Measurements from ENCODE around the gene AKAP17A. TPM values are rescaled to one million over a fixed set of nuclear protein-coding genes. Genes with fewer than 3 reads are reported as not detected.
A peak's percentile ranks its signal among the peaks of the same experiment; 100 is the strongest.
"Not testable (repeated sequence)": the region's sequence is repeated elsewhere in the genome, so short reads cannot be mapped to it uniquely, and the experiment has no call there.

The AKAP17A gene
- total RNA-seq (10 to 100 TPM; 18.9 to 20.6 (median 19.9) TPM), polyA plus RNA-seq (21.3 TPM)
- long read RNA-seq, donor 1, transcript AKAP17A-203 (6 exons, 3,232 nt) = minor isoform, 14 of 162 reads
- long read RNA-seq, donor 1, transcript AKAP17A-201 (5 exons, 3,204 nt) = major isoform, 92 of 162 reads
- long read RNA-seq, donor 1, transcript AKAP17A-202 (4 exons, 2,187 nt) = minor isoform, 23 of 162 reads
- long read RNA-seq, donor 1, partial matches to known transcripts = 14 of 162 reads
- long read RNA-seq, donor 1, other reads (novel, unspliced or antisense) = 19 of 162 reads
- long read RNA-seq, donor 2, transcript AKAP17A-201 (5 exons, 3,204 nt) = major isoform, 44 of 80 reads
- long read RNA-seq, donor 2, transcript AKAP17A-202 (4 exons, 2,187 nt) = minor isoform, 14 of 80 reads
- long read RNA-seq, donor 2, partial matches to known transcripts = 15 of 80 reads
- long read RNA-seq, donor 2, other reads (novel, unspliced or antisense) = 3 of 80 reads
- long read RNA-seq, donor 3, partial matches to known transcripts = 1 of 14 reads
- long read RNA-seq, donor 3, other reads (novel, unspliced or antisense) = 11 of 14 reads
- long read RNA-seq, donor 4, transcript AKAP17A-203 (6 exons, 3,232 nt) = minor isoform, 10 of 86 reads
- long read RNA-seq, donor 4, transcript AKAP17A-202 (4 exons, 2,187 nt) = minor isoform, 20 of 86 reads
- long read RNA-seq, donor 4, transcript AKAP17A-201 (5 exons, 3,204 nt) = major isoform, 46 of 86 reads
- long read RNA-seq, donor 4, partial matches to known transcripts = 3 of 86 reads
- long read RNA-seq, donor 4, other reads (novel, unspliced or antisense) = 7 of 86 reads

GRCh38 chrX:1591102-1591862 lies at the start of gene AKAP17A:
Gene AKAP17A, plus strand, starts transcription at chrX:1591604. Its CDS starts 1,859 bp downstream, at chrX:1593463.
- WGBS = 2% methylated on average over 66 of the region's 66 CpGs
- intact Hi-C loops (cut with DNase I) = no loop called here

GRCh38 chrX:1542994-1543725 lies 48.2 kb upstream of the AKAP17A start:
- ATAC-seq (no peak), DNase-seq (no peak)
- Histone ChIP-seq H3K9me3 (ENCODE audit: control insufficient read depth, low read length) (no peaks in the 10 kb centered on the region), H3K27me3 (ENCODE audit: control insufficient read depth, insufficient read depth) (no peaks in the 10 kb centered on the region), H3K4me3 (ENCODE audit: low read length) (no peak overlapping the region), H3K27ac (ENCODE audit: low read length) (no peak overlapping the region), H3K4me1 (ENCODE audit: control insufficient read depth, insufficient read depth, low read length) (no peaks in the 10 kb centered on the region)
- 93% methylated on average over 22 of the region's 22 CpGs for WGBS
- intact Hi-C loops (cut with DNase I) = no loop called here

More at GRCh38 chrX:1591102-1591862, at the start of gene AKAP17A:
- Histone ChIP-seq H3K27me3 (ENCODE audit: control insufficient read depth, insufficient read depth) (no peaks in the 10 kb centered on the region), H3K9me3 (ENCODE audit: control insufficient read depth, low read length) (no peaks in the 10 kb centered on the region), H3K4me3 (ENCODE audit: low read length) (peak within 1 kb of the TSS; percentile 94), H3K4me1 (ENCODE audit: control insufficient read depth, insufficient read depth, low read length) (peaks cover 6% of the 10 kb centered on the region), H3K27ac (ENCODE audit: low read length) (peak within 1 kb of the TSS; percentile 81)
- ATAC-seq = peak; percentile 94 to 97
- DNase-seq = peak; percentile 95 to 99 (median 97)

- no peaks in the 10 kb centered on the region for H3K9me3 ChIP-seq (ENCODE audit: control insufficient read depth, low read length)
- intact Hi-C loops (cut with DNase I) = no loop called here
- no peak for DNase-seq
Measured at GRCh38 chrX:1545776-1546408, 45.5 kb upstream of the AKAP17A start.

GRCh38 chrX:1546691-1547251 lies 44.6 kb upstream of the AKAP17A start:
- no peaks in the 10 kb centered on the region for H3K27me3 ChIP-seq (ENCODE audit: control insufficient read depth, insufficient read depth)
- ATAC-seq = peak; percentile 52 to 71
- no peaks in the 10 kb centered on the region for H3K4me1 ChIP-seq (ENCODE audit: control insufficient read depth, insufficient read depth, low read length)
- H3K9me3 ChIP-seq (ENCODE audit: control insufficient read depth, low read length) = no peaks in the 10 kb centered on the region
- WGBS = 55% methylated on average over 18 of the region's 18 CpGs
- H3K4me3 ChIP-seq (ENCODE audit: low read length) = no peak overlapping the region
- intact Hi-C loops (cut with DNase I) = no loop called here
- no peak for DNase-seq
- H3K27ac ChIP-seq (ENCODE audit: low read length) = peak overlapping the region; percentile 85

More at GRCh38 chrX:1545776-1546408, 45.5 kb upstream of the AKAP17A start:
- Histone ChIP-seq H3K4me1 (ENCODE audit: control insufficient read depth, insufficient read depth, low read length) (no peaks in the 10 kb centered on the region), H3K27me3 (ENCODE audit: control insufficient read depth, insufficient read depth) (no peaks in the 10 kb centered on the region), H3K4me3 (ENCODE audit: low read length) (no peak overlapping the region), H3K27ac (ENCODE audit: low read length) (no peak overlapping the region)
- no peak for ATAC-seq
- 86% methylated on average over 2 of the region's 2 CpGs for WGBS

GRCh38 chrX:1551959-1552546 lies 39.4 kb upstream of the AKAP17A start:
- 85% methylated on average over 3 of the region's 3 CpGs for WGBS

GRCh38 chrX:1554469-1555210 lies 36.8 kb upstream of the AKAP17A start:
- 77% methylated on average over 19 of the region's 19 CpGs for WGBS
- no peaks in the 10 kb centered on the region for H3K4me1 ChIP-seq (ENCODE audit: control insufficient read depth, insufficient read depth, low read length)

More at GRCh38 chrX:1551959-1552546, 39.4 kb upstream of the AKAP17A start:
- Histone ChIP-seq H3K9me3 (ENCODE audit: control insufficient read depth, low read length) (peaks cover 2% of the 10 kb centered on the region), H3K4me3 (ENCODE audit: low read length) (no peak overlapping the region), H3K4me1 (ENCODE audit: control insufficient read depth, insufficient read depth, low read length) (no peaks in the 10 kb centered on the region), H3K27ac (ENCODE audit: low read length) (no peak overlapping the region), H3K27me3 (ENCODE audit: control insufficient read depth, insufficient read depth) (no peaks in the 10 kb centered on the region)
- intact Hi-C loops (cut with DNase I) = no loop called here
- no peak for ATAC-seq
- DNase-seq = no peak

GRCh38 chrX:1555370-1555769 lies 36.0 kb upstream of the AKAP17A start:
- 86% methylated on average over 6 of the region's 6 CpGs for WGBS
- ATAC-seq = no peak
- DNase-seq = no peak
- Histone ChIP-seq H3K4me3 (ENCODE audit: low read length) (no peak overlapping the region), H3K27me3 (ENCODE audit: control insufficient read depth, insufficient read depth) (no peaks in the 10 kb centered on the region), H3K9me3 (ENCODE audit: control insufficient read depth, low read length) (peaks cover 2% of the 10 kb centered on the region), H3K4me1 (ENCODE audit: control insufficient read depth, insufficient read depth, low read length) (no peaks in the 10 kb centered on the region), H3K27ac (ENCODE audit: low read length) (no peak overlapping the region)
- intact Hi-C loops (cut with DNase I) = no loop called here

More at GRCh38 chrX:1554469-1555210, 36.8 kb upstream of the AKAP17A start:
- ATAC-seq (no peak), DNase-seq (no peak)
- intact Hi-C loops (cut with DNase I) = no loop called here
- Histone ChIP-seq H3K27me3 (ENCODE audit: control insufficient read depth, insufficient read depth) (no peaks in the 10 kb centered on the region), H3K9me3 (ENCODE audit: control insufficient read depth, low read length) (peaks cover 2% of the 10 kb centered on the region), H3K4me3 (ENCODE audit: low read length) (no peak overlapping the region), H3K27ac (ENCODE audit: low read length) (no peak overlapping the region)

GRCh38 chrX:1557442-1557841 lies 34.0 kb upstream of the AKAP17A start:
- H3K4me3 ChIP-seq (ENCODE audit: low read length); H3K4me1 ChIP-seq (ENCODE audit: control insufficient read depth, insufficient read depth, low read length); H3K9me3 ChIP-seq (ENCODE audit: control insufficient read depth, low read length); ATAC-seq; DNase-seq; H3K27me3 ChIP-seq (ENCODE audit: control insufficient read depth, insufficient read depth); intact Hi-C loops (cut with DNase I); H3K27ac ChIP-seq (ENCODE audit: low read length): not testable (repeated sequence)

GRCh38 chrX:1558761-1559468 lies 32.5 kb upstream of the AKAP17A start:
- Histone ChIP-seq H3K4me3 (ENCODE audit: low read length) (no peak overlapping the region), H3K27me3 (ENCODE audit: control insufficient read depth, insufficient read depth) (no peaks in the 10 kb centered on the region), H3K4me1 (ENCODE audit: control insufficient read depth, insufficient read depth, low read length) (no peaks in the 10 kb centered on the region), H3K9me3 (ENCODE audit: control insufficient read depth, low read length) (no peaks in the 10 kb centered on the region), H3K27ac (ENCODE audit: low read length) (no peak overlapping the region)
- no peak for DNase-seq
- 84% methylated on average over 13 of the region's 13 CpGs for WGBS
- intact Hi-C loops (cut with DNase I) = no loop called here
- ATAC-seq = no peak

Data from right cardiac atrium (tissue), 5 donors.